B cell (primary cell): ENCODE measurements around the gene RTN4RL1. TPM values are rescaled to one million over a fixed set of nuclear protein-coding genes. Genes with fewer than 3 reads are reported as not detected.

ENCODE experiments used
- ATAC-seq: fragments of 200-7000 bp; cut with Tn5 transposase; one replicate; pipeline ENCODE4 v1.10.0; 2021; ENCODE audit warnings: low read depth, mild to moderate bottlenecking, moderate number of reproducible peaks, moderate library complexity
- CTCF ChIA-PET: fragments of 350-600 bp; sonication (Branson Sonifier 250); formaldehyde crosslinking; loops from one replicate; lab custom pipeline; 2021; ENCODE audit warnings: antibody characterized with exemption, inconsistent platforms; lab: Charles Lee
- POLR2A ChIA-PET: fragments of 350-600 bp; sonication (Branson Sonifier 250); formaldehyde crosslinking; loops from one replicate; lab custom pipeline; 2021; ENCODE audit warnings: antibody characterized with exemption; lab: Charles Lee
- DNase-seq: peaks from one replicate; pipeline ENCODE4 v3.0.0; 2013
- H2AFZ ChIP-seq: 2 replicates; pipeline ENCODE4 v1.6.1; 2012; ENCODE audit warnings: mild to moderate bottlenecking, low read depth, low read length; ENCODE audit not compliant: insufficient read depth, poor library complexity, severe bottlenecking
- H3K27ac ChIP-seq, 2 donors: 1 replicate in 1 of 2; 2 replicates in 1 of 2; pipeline ENCODE4 v1.5.1; 2012 to 2013; ENCODE audit warnings: low read length in 2 of 2, mild to moderate bottlenecking in 2 of 2, moderate library complexity in 1 of 2
- H3K27me3 ChIP-seq, 4 experiments: fragments of 200-600 bp in 1 of 4; sonication (generic) in 1 of 4; replicated peaks in 1 of 4; 1 replicate in 2 of 4; 2 replicates in 2 of 4; pipeline versions ENCODE4 v1.6.1 to v1.7.0; 2013 to 2016; ENCODE audit warnings: low read length in 3 of 4, mild to moderate bottlenecking in 2 of 4, mixed read lengths in 1 of 4, moderate library complexity in 1 of 4; ENCODE audit not compliant: insufficient read depth in 4 of 4, control insufficient read depth in 3 of 4; ENCODE audit errors: control extremely low read depth in 1 of 4
- H3K36me3 ChIP-seq, 2 experiments: replicated peaks in 1 of 2; 1 replicate in 1 of 2; 2 replicates in 1 of 2; pipeline versions ENCODE4 v1.6.1 to v1.7.1; 2013; ENCODE audit warnings: low read length in 1 of 2; ENCODE audit not compliant: insufficient read depth in 2 of 2, control insufficient read depth in 1 of 2; ENCODE audit errors: control extremely low read depth in 1 of 2, extremely low read depth in 1 of 2
- H3K4me1 ChIP-seq, 2 donors: fragments of 200-600 bp in 1 of 2; sonication (generic) in 1 of 2; 1 replicate in 1 of 2; 2 replicates in 1 of 2; pipeline versions ENCODE4 v1.5.1 to v1.6.1; 2013 to 2017; ENCODE audit warnings: low read length in 2 of 2; ENCODE audit not compliant: control insufficient read depth in 2 of 2, insufficient read depth in 2 of 2
- H3K4me2 ChIP-seq: replicated peaks from 2 replicates; pipeline ENCODE3; 2012; ENCODE audit warnings: mild to moderate bottlenecking, low read depth, low read length; ENCODE audit not compliant: poor library complexity, severe bottlenecking
- H3K4me3 ChIP-seq, 5 experiments: fragments of 200-600 bp in 1 of 5; sonication (generic) in 1 of 5; 1 replicate in 3 of 5; 2 replicates in 2 of 5; pipeline versions ENCODE4 v1.5.1 to v1.7.0; 2011 to 2016; ENCODE audit warnings: low read length in 4 of 5, mild to moderate bottlenecking in 4 of 5, low read depth in 2 of 5, control low read depth in 1 of 5, moderate library complexity in 1 of 5; ENCODE audit not compliant: insufficient read depth in 1 of 5; ENCODE audit errors: control extremely low read depth in 1 of 5, extremely low read depth in 1 of 5
- H3K79me2 ChIP-seq: fragments of 200-600 bp; sonication (generic); one replicate; pipeline ENCODE4 v1.6.0; 2016; ENCODE audit warnings: low read length; ENCODE audit not compliant: control insufficient read depth, insufficient read depth
- H3K9ac ChIP-seq: fragments of 200-600 bp; sonication (generic); 2 replicates; pipeline ENCODE4 v1.6.1; 2017; ENCODE audit warnings: mild to moderate bottlenecking, low read length, moderate library complexity
- H3K9me3 ChIP-seq, 3 donors: one replicate each; pipeline versions ENCODE4 v1.6.1 to v1.7.1; 2013; ENCODE audit warnings: low read length in 2 of 3; ENCODE audit not compliant: control insufficient read depth in 2 of 3, insufficient read depth in 1 of 3; ENCODE audit errors: control extremely low read depth in 1 of 3
- H4K20me1 ChIP-seq: 2 replicates; pipeline ENCODE4 v1.6.0; 2012; ENCODE audit warnings: mild to moderate bottlenecking, low read length; ENCODE audit not compliant: insufficient read depth, control insufficient read depth, poor library complexity, severe bottlenecking
- H3K27ac Mint-ChIP-seq: one replicate; pipeline ENCODE4 v1.8.0; 2021; ENCODE audit warnings: mixed read lengths
- H3K27me3 Mint-ChIP-seq: one replicate; pipeline ENCODE4 v1.8.0; 2021; ENCODE audit warnings: mixed read lengths
- H3K4me1 Mint-ChIP-seq: one replicate; pipeline ENCODE4 v1.8.0; 2021; ENCODE audit warnings: mixed read lengths
- H3K4me3 Mint-ChIP-seq: one replicate; pipeline ENCODE4 v1.8.0; 2021; ENCODE audit warnings: mixed read lengths
- H3K9me3 Mint-ChIP-seq: one replicate; pipeline ENCODE4 v1.8.0; 2022; ENCODE audit warnings: mixed read lengths; ENCODE audit not compliant: insufficient read depth
- CTCF ChIP-seq: fragments of 200-600 bp; IDR thresholded peaks from one replicate; pipeline ENCODE4 v1.8.0; 2022; ENCODE audit warnings: antibody characterized with exemption, mild to moderate bottlenecking
- EZH2 ChIP-seq: IDR thresholded peaks from 2 replicates; pipeline ENCODE4 v1.6.1; 2012; ENCODE audit warnings: borderline replicate concordance, low read depth, mild to moderate bottlenecking, moderate library complexity, low read length; ENCODE audit not compliant: insufficient read depth, poor library complexity, severe bottlenecking
- WGBS: methylation state at CpG from one replicate; pipeline ENCODE4 v1.1.5; 2013; ENCODE audit warnings: missing lambda C conversion rate; ENCODE audit not compliant: insufficient coverage; 5-methylcytosine and 5-hydroxymethylcytosine counted together
- intact Hi-C: fragments of 100-400 bp; cut with micrococcal nuclease; formaldehyde crosslinking; loops from one replicate; pipeline ENCODE4 v1.10.0; 2022
- polyA plus RNA-seq: library from polyadenylated mRNA; depleted of rRNA; stranded (reverse); fragments of >200 nt; gene quantifications from 2 replicates; pipeline ENCODE4 v1.2.3, GENCODE V29; 2012
- total RNA-seq, 2 donors: library from RNA; stranded (reverse); fragments of 120-200 nt in 1 of 2; gene quantifications; 1 replicate in 1 of 2; 2 replicates in 1 of 2; pipeline versions ENCODE4 v1.2.3 to v1.2.4, GENCODE V29; 2013 to 2022

RTN4RL1 gene
- total and polyA plus RNA-seq, 2 donors (not counting 1 experiment from before 2014, with no cell fraction given), result 0.03 to 0.07 TPM

GRCh38 chr17:1947229-1947742 is 77.8 kb downstream of the RTN4RL1 start:
- Histone ChIP-seq H3K9me3 (no peaks in the 10 kb centered on the region), H4K20me1 (no peaks in the 10 kb centered on the region), H3K36me3 (no peaks in the 10 kb centered on the region), H3K27me3 (no peaks in the 10 kb centered on the region), H3K9ac (no peak overlapping the region), H3K79me2 (no peaks in the 10 kb centered on the region), H3K4me3 (no peak overlapping the region), H2AFZ (no peak overlapping the region), H3K4me1 (no peaks in the 10 kb centered on the region), H3K27ac (no peak overlapping the region), H3K4me2 (no peak overlapping the region)
- H3K27ac Mint-ChIP-seq, result no peak overlapping the region
- DNase-seq, result no peak
- no peaks in the 10 kb centered on the region for H3K9me3 Mint-ChIP-seq
- intact Hi-C loops, result no loop called here
- H3K27me3 Mint-ChIP-seq, result no peaks in the 10 kb centered on the region
- no peak for TF ChIP-seq CTCF
- WGBS, result 94% methylated on average over 22 of the region's 22 CpGs
- H3K4me3 Mint-ChIP-seq, result no peak overlapping the region
- no peaks in the 10 kb centered on the region for H3K4me1 Mint-ChIP-seq
- ChIA-PET CTCF (no interaction called here), POLR2A (no interaction called here)
- no peak for ATAC-seq

GRCh38 chr17:1946021-1946932 is 78.9 kb downstream of the RTN4RL1 start:
- Histone ChIP-seq H3K27ac (no peak overlapping the region), H2AFZ (no peak overlapping the region), H3K4me1 (no peaks in the 10 kb centered on the region), H3K9me3 (no peaks in the 10 kb centered on the region), H3K79me2 (no peaks in the 10 kb centered on the region), H3K4me3 (no peak overlapping the region), H4K20me1 (no peaks in the 10 kb centered on the region), H3K9ac (no peak overlapping the region), H3K36me3 (no peaks in the 10 kb centered on the region), H3K27me3 (no peaks in the 10 kb centered on the region), H3K4me2 (no peak overlapping the region)
- ATAC-seq, result no peak
- no peak for DNase-seq
- TF ChIP-seq EZH2 (no peak), CTCF (no peak)
- Mint-ChIP-seq H3K4me1 (no peaks in the 10 kb centered on the region), H3K9me3 (no peaks in the 10 kb centered on the region), H3K27ac (no peak overlapping the region), H3K4me3 (no peak overlapping the region), H3K27me3 (no peaks in the 10 kb centered on the region)
- 97% methylated on average over 19 of the region's 20 CpGs for WGBS
- ChIA-PET POLR2A (no interaction called here), CTCF (interaction anchor here (0.5 kb wide), 1 partner anchor 57 kb away, joined by 3 read pairs; no protein-coding TSS in a partner anchor)
- intact Hi-C loops, result no loop called here
